Measurements from ENCODE around the gene MACROD1.

- TF ChIP-seq POLR2B (IDR thresholded peaks at IDR 0.05; ENCODE audit: low read depth, partially characterized antibody) = no peak
- no peak for TF ChIP-seq PHF20 (IDR thresholded peaks at IDR 0.05; ENCODE audit: partially characterized antibody)
- no peak for TF ChIP-seq SNAPC5 (CRISPR knock-in tag; IDR thresholded peaks at IDR 0.05)
- no peak for TF ChIP-seq ZFP36 (IDR thresholded peaks at IDR 0.05; ENCODE audit: low read depth, low read length, partially characterized antibody)
- TF ChIP-seq REST (IDR thresholded peaks at IDR 0.05; ENCODE audit: borderline replicate concordance) = no peak
- no peak for TF ChIP-seq REST (CRISPR knock-in tag; IDR thresholded peaks at IDR 0.05; ENCODE audit: low read depth)
- no peak for TF ChIP-seq CUX1 (CRISPR knock-in tag; IDR thresholded peaks at IDR 0.05)
- no peak for TF ChIP-seq RAD21 (CRISPR knock-in tag; conservative IDR thresholded peaks at IDR 0.05 in 1 of 2, IDR thresholded peaks at IDR 0.05 in 1 of 2)
- TF ChIP-seq ZNF589 (CRISPR knock-in tag; IDR thresholded peaks at IDR 0.05; ENCODE audit: low read depth) = no peak
Measured at GRCh38 chr11:64000740-64001483, 165.0 kb downstream of the MACROD1 start.
